Calu3 (cell line): ENCODE data around the gene GPR137C. TPM values are rescaled to one million over a fixed set of nuclear protein-coding genes. Genes with fewer than 3 reads are reported as not detected.

Source experiments
- BruUV-seq: library from RNA; stranded (reverse); fragments of 400-500 nt; replicated peaks from 2 replicates; lab custom pipeline; 2021; lab: Mats Ljungman, UMichigan
- CTCF ChIA-PET: fragments of 300-600 bp; sonication (Branson Sonifier 250); formaldehyde crosslinking; loops from one replicate; lab custom pipeline; 2022; ENCODE audit warnings: antibody characterized with exemption; lab: Charles Lee
- DNase-seq: peaks from one replicate; pipeline ENCODE4 v3.0.0; 2022
- H3K27ac Mint-ChIP-seq: one replicate; pipeline ENCODE4 v1.8.0; 2022; ENCODE audit warnings: mixed read lengths; ENCODE audit not compliant: unreplicated experiment
- H3K27me3 Mint-ChIP-seq: one replicate; pipeline ENCODE4 v1.8.0; 2022; ENCODE audit warnings: mixed read lengths; ENCODE audit not compliant: unreplicated experiment
- H3K36me3 Mint-ChIP-seq: one replicate; pipeline ENCODE4 v1.8.0; 2022; ENCODE audit warnings: mild to moderate bottlenecking, moderate library complexity, mixed read lengths; ENCODE audit not compliant: insufficient read depth, unreplicated experiment
- H3K4me1 Mint-ChIP-seq: one replicate; pipeline ENCODE4 v1.8.0; 2022; ENCODE audit warnings: mild to moderate bottlenecking, low read depth, mixed read lengths; ENCODE audit not compliant: unreplicated experiment
- H3K4me3 Mint-ChIP-seq: one replicate; pipeline ENCODE4 v1.8.0; 2022; ENCODE audit warnings: mild to moderate bottlenecking, low read depth, moderate library complexity, mixed read lengths; ENCODE audit not compliant: unreplicated experiment
- H3K9me3 Mint-ChIP-seq: one replicate; pipeline ENCODE4 v1.8.0; 2022; ENCODE audit warnings: low read depth, mixed read lengths; ENCODE audit not compliant: unreplicated experiment
- intact Hi-C: fragments of 100-400 bp; cut with micrococcal nuclease; formaldehyde crosslinking; loops from one replicate; pipeline ENCODE4 v1.10.0; 2022; ENCODE audit not compliant: unreplicated experiment
- total RNA-seq: library from RNA; stranded (reverse); gene quantifications from 2 replicates; pipeline ENCODE4 v1.2.3, GENCODE V29; 2022
- TF ChIP-seq, protein P1 (sequence below): fragments of 200-600 bp; IDR thresholded peaks from one replicate; pipeline ENCODE4 v1.8.0; 2022; ENCODE audit warnings: antibody characterized with exemption; ENCODE audit not compliant: unreplicated experiment

Gene GPR137C
- total RNA-seq, 1 experiment from 2014 or later, result 2.3 TPM

- BruUV-seq, result no TSS peak
- CTCF ChIA-PET, result no interaction called here
Measured at GRCh38 chr14:52590318-52590717, 37.7 kb downstream of the GPR137C start.

DNA sequence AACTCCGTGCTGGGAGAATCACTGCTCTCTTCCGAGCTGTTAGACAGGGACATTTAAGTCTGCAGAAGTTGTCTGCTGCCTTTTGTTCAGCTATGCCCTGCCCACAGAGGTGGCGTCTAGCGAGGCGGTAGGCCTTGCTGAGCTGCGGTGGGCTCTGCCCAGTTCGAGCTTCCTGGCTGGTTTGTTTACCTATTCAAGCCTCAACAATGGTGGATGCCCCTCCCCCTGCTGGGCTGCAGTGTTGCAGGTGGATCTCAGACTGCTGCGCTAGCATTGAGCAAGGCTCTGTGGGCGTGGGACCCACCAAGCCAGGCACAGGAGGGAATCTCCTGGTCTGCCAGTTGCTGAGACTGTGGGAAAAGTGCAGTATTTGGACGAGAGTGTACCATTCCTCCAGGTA lies 43.7 kb downstream of the GPR137C start:
- CTCF ChIA-PET, result no interaction called here
- DNase-seq, result no peak
- BruUV-seq, result no TSS peak
- Mint-ChIP-seq H3K4me3 (no peak overlapping the region), H3K27ac (no peak overlapping the region), H3K4me1 (no peaks in the 10 kb centered on the region), H3K36me3 (no peaks in the 10 kb centered on the region), H3K27me3 (peaks cover 21% of the 10 kb centered on the region), H3K9me3 (peaks cover 5% of the 10 kb centered on the region)
- TF ChIP-seq, protein P1, sequence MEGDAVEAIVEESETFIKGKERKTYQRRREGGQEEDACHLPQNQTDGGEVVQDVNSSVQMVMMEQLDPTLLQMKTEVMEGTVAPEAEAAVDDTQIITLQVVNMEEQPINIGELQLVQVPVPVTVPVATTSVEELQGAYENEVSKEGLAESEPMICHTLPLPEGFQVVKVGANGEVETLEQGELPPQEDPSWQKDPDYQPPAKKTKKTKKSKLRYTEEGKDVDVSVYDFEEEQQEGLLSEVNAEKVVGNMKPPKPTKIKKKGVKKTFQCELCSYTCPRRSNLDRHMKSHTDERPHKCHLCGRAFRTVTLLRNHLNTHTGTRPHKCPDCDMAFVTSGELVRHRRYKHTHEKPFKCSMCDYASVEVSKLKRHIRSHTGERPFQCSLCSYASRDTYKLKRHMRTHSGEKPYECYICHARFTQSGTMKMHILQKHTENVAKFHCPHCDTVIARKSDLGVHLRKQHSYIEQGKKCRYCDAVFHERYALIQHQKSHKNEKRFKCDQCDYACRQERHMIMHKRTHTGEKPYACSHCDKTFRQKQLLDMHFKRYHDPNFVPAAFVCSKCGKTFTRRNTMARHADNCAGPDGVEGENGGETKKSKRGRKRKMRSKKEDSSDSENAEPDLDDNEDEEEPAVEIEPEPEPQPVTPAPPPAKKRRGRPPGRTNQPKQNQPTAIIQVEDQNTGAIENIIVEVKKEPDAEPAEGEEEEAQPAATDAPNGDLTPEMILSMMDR, result no peak
- intact Hi-C loops, result no loop called here

More at GRCh38 chr14:52590318-52590717, 37.7 kb downstream of the GPR137C start:
- TF ChIP-seq, protein P1, result no peak
- Mint-ChIP-seq H3K27ac (no peak overlapping the region), H3K27me3 (peaks cover 14% of the 10 kb centered on the region), H3K4me1 (no peaks in the 10 kb centered on the region), H3K9me3 (peaks cover 3% of the 10 kb centered on the region), H3K36me3 (no peaks in the 10 kb centered on the region), H3K4me3 (no peak overlapping the region)
- intact Hi-C loops, result no loop called here
- no peak for DNase-seq

DNA sequence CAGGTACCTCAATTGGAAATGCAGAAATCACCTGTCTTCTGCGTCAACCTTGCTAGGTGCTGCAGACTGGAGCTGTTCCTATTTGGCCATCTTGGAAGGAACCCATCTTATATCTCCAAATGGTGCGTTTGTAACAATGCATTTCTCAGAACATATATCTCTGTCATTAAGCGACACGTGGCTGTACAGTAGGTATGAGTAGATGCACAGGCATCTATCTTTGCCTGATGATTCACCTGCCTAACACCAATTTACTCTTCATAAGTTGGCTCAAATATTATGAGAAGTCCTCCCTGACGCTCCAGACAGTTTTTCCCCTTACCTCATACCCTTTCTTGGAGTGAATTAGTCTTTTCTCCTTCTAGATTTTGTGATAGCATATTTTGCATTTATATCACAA lies 44.2 kb downstream of the GPR137C start:
- Mint-ChIP-seq H3K4me1 (no peaks in the 10 kb centered on the region), H3K27ac (no peak overlapping the region), H3K36me3 (no peaks in the 10 kb centered on the region), H3K9me3 (peaks cover 5% of the 10 kb centered on the region), H3K27me3 (peaks cover 21% of the 10 kb centered on the region), H3K4me3 (no peak overlapping the region)
- TF ChIP-seq, protein P1, result no peak
- DNase-seq, result no peak
- no TSS peak for BruUV-seq
- CTCF ChIA-PET, result no interaction called here
- intact Hi-C loops, result no loop called here

DNA sequence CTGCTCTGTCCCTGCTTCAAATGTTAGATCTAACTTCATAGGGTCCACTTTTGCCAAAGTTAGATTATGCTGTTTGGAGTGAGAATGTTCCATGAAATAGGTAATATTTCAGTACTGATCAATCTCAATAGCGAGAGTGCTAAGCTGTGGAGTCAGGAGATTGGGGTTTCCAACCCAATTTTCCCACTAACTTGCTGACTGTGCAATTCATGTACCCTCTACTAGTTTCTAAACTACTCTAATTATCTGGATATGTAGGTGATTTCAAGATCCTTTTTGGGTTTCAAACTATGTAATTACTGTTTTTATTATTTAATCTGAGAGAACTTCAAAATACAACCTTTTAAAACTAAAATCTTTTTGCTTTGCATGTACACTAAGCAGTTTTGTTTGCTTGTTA lies 45.9 kb downstream of the GPR137C start:
- TF ChIP-seq, protein P1, result no peak
- CTCF ChIA-PET, result no interaction called here
- peaks cover 21% of the 10 kb centered on the region for H3K27me3 Mint-ChIP-seq
- H3K36me3 Mint-ChIP-seq, result no peaks in the 10 kb centered on the region
- H3K27ac Mint-ChIP-seq, result no peak overlapping the region
- DNase-seq, result no peak
- no peaks in the 10 kb centered on the region for H3K4me1 Mint-ChIP-seq
- BruUV-seq, result no TSS peak
- peaks cover 5% of the 10 kb centered on the region for H3K9me3 Mint-ChIP-seq
- intact Hi-C loops, result no loop called here
- H3K4me3 Mint-ChIP-seq, result no peak overlapping the region
